Neural progenitor cell (in vitro differentiated cells): Measurements from ENCODE around the gene RIPOR3. TPM values are rescaled to one million over a fixed set of nuclear protein-coding genes. Genes with fewer than 3 reads are reported as not detected.

Source experiments
- DNase-seq: peaks from one replicate; pipeline ENCODE4 v3.0.0-alpha.2; 2016; ENCODE audit warnings: low spot score
- H2AFZ ChIP-seq: fragments of 200-600 bp; sonication (generic); replicated peaks from 2 replicates; pipeline ENCODE4 v1.6.1; 2016; ENCODE audit warnings: antibody characterized with exemption
- H3F3A ChIP-seq: fragments of 200-600 bp; sonication (generic); 2 replicates; pipeline ENCODE4 v1.6.1; 2016; ENCODE audit warnings: antibody characterized with exemption, low read depth
- H3K27ac ChIP-seq: fragments of 200-600 bp; sonication (generic); 2 replicates; pipeline ENCODE4 v1.5.1; 2016; ENCODE audit warnings: mild to moderate bottlenecking
- H3K27me3 ChIP-seq: fragments of 200-600 bp; sonication (generic); 2 replicates; pipeline ENCODE4 v1.6.1; 2016; ENCODE audit warnings: mild to moderate bottlenecking, moderate library complexity
- H3K36me3 ChIP-seq: fragments of 200-600 bp; sonication (generic); 2 replicates; pipeline ENCODE4 v1.5.1; 2016
- H3K4me1 ChIP-seq: fragments of 200-600 bp; sonication (generic); 2 replicates; pipeline ENCODE4 v1.6.1; 2016; ENCODE audit warnings: mixed run types
- H3K4me2 ChIP-seq: fragments of 200-600 bp; sonication (generic); 2 replicates; pipeline ENCODE4 v1.6.1; 2016
- H3K4me3 ChIP-seq: fragments of 200-600 bp; sonication (generic); 2 replicates; pipeline ENCODE4 v1.5.1; 2016
- H3K79me2 ChIP-seq: fragments of 200-600 bp; sonication (generic); 2 replicates; pipeline ENCODE4 v1.6.1; 2016; ENCODE audit warnings: low read depth
- H3K9ac ChIP-seq: fragments of 200-600 bp; sonication (generic); 2 replicates; pipeline ENCODE4 v1.6.1; 2016
- H3K9me3 ChIP-seq: fragments of 200-600 bp; sonication (generic); 2 replicates; pipeline ENCODE4 v1.5.1; 2016; ENCODE audit warnings: low read depth
- H4K20me1 ChIP-seq: fragments of 200-600 bp; sonication (generic); 2 replicates; pipeline ENCODE4 v1.6.1; 2016; ENCODE audit warnings: low read depth
- H3K27ac Mint-ChIP-seq: 3 replicates; pipeline ENCODE4 v1.8.0; 2021; ENCODE audit warnings: mixed read lengths
- H3K27me3 Mint-ChIP-seq: 2 replicates; pipeline ENCODE4 v1.8.0; 2022; ENCODE audit warnings: low read depth, mild to moderate bottlenecking, inconsistent platforms, moderate library complexity, mixed read lengths; ENCODE audit not compliant: insufficient read depth
- H3K36me3 Mint-ChIP-seq: 3 replicates; pipeline ENCODE4 v1.8.0; 2021; ENCODE audit warnings: mixed read lengths
- H3K4me1 Mint-ChIP-seq: 3 replicates; pipeline ENCODE4 v1.8.0; 2021; ENCODE audit warnings: mixed read lengths
- H3K4me3 Mint-ChIP-seq: 3 replicates; pipeline ENCODE4 v1.8.0; 2021; ENCODE audit warnings: mild to moderate bottlenecking, moderate library complexity, mixed read lengths
- H3K9me3 Mint-ChIP-seq: 3 replicates; pipeline ENCODE4 v1.8.0; 2020; ENCODE audit warnings: mixed read lengths
- CTCF ChIP-seq: fragments of 200-600 bp; sonication (generic); IDR thresholded peaks from 2 replicates; pipeline ENCODE4 v1.5.1; 2017; ENCODE audit warnings: antibody characterized with exemption, mild to moderate bottlenecking
- EZH2 ChIP-seq: fragments of 200-600 bp; sonication (generic); IDR thresholded peaks from 2 replicates; pipeline ENCODE4 v1.6.1; 2017; ENCODE audit warnings: antibody characterized with exemption, mild to moderate bottlenecking, moderate library complexity
- EZH2phosphoT487 ChIP-seq: fragments of 200-600 bp; sonication (generic); IDR thresholded peaks from 2 replicates; pipeline ENCODE4 v1.6.1; 2017; ENCODE audit warnings: antibody characterized with exemption
- total RNA-seq: library from RNA; depleted of rRNA; stranded (reverse); fragments of >200 nt; gene quantifications from 2 replicates; pipeline ENCODE4 v1.2.3, GENCODE V29; 2015; ENCODE audit warnings: low replicate concordance

Gene RIPOR3
- total RNA-seq, 1 donor from 2014 or later, result 1.2 TPM

DNA sequence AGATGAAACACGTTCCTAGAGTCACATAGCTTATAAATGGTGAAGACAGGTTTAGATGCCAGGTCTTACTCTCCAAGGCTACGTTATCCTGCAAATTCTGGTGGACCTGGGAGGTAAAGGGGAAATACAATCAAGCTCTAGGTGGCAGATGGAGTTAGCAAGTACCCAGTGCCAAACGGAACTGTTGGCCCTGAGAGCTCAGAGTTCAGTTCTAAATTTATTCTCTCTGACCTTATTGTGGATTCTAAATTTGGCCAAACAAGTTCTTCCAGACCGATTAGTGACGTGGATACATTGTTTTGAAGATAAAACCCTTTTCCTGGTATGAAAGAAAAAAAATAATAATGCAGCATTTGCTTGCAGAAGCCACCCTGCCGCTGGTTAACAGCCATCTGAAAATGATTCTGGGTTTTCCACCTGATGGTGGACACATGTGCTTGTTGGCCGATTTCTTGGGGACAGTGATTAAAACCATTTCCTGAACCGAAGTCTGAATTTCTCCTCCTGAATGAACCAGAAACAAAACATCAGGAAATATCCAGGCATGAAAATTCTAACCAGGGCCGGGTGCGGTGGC is 32.5 kb downstream of the RIPOR3 start:
- Histone ChIP-seq H3F3A (peaks cover 17% of the 10 kb centered on the region), H3K9me3 (no peaks in the 10 kb centered on the region), H3K9ac (no peak overlapping the region), H3K27ac (no peak overlapping the region), H3K36me3 (no peaks in the 10 kb centered on the region), H3K79me2 (no peaks in the 10 kb centered on the region), H3K27me3 (no peaks in the 10 kb centered on the region), H4K20me1 (no peaks in the 10 kb centered on the region), H3K4me1 (peaks cover 12% of the 10 kb centered on the region), H2AFZ (no peak overlapping the region), H3K4me3 (no peak overlapping the region), H3K4me2 (no peak overlapping the region)
- TF ChIP-seq CTCF, result no peak
- TF ChIP-seq EZH2phosphoT487, result no peak
- TF ChIP-seq EZH2, result no peak
- no peak overlapping the region for H3K27ac Mint-ChIP-seq
- H3K27me3 Mint-ChIP-seq, result peaks cover 12% of the 10 kb centered on the region
- H3K4me3 Mint-ChIP-seq, result peak overlapping the region; percentile 24
- DNase-seq, result no peak
- no peaks in the 10 kb centered on the region for H3K36me3 Mint-ChIP-seq
- H3K9me3 Mint-ChIP-seq, result no peaks in the 10 kb centered on the region
- H3K4me1 Mint-ChIP-seq, result peaks cover 21% of the 10 kb centered on the region

DNA sequence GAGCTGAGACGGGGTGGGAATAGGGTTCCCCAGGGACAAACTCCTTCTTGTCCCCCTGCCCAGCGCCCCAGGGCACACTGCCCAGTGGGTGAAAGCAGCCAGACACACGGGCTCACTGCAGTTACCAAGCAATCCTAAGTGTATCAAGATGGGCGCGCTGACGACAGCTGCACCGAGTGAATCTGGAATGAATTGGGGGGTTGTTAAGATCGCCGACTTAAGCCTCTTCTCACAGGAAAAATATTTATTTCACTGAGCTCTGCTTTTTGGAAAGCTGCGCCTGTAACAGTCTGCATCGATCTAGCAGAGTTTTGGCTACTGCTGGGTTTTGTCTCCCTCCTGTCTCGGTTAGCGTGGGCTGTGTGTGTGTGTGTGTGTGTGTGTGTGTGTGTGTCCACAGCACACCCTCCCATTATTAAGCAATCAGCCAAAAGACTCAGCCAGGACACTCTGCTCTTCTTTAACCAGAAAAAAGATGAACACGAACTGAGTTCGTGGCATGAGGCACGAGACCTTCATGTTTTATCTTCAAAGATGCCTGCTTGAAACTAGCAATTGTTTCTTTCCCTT is 35.9 kb downstream of the RIPOR3 start:
- no peaks in the 10 kb centered on the region for H3K27me3 ChIP-seq
- Mint-ChIP-seq H3K27me3 (peaks cover 5% of the 10 kb centered on the region), H3K27ac (no peak overlapping the region), H3K4me3 (no peak overlapping the region), H3K36me3 (no peaks in the 10 kb centered on the region), H3K4me1 (peaks cover 13% of the 10 kb centered on the region), H3K9me3 (no peaks in the 10 kb centered on the region)
- peak overlapping the region; percentile 63 for H2AFZ ChIP-seq
- peak; percentile 46 for DNase-seq
- no peaks in the 10 kb centered on the region for H3K36me3 ChIP-seq
- peaks cover 12% of the 10 kb centered on the region for H3K4me1 ChIP-seq
- H3K9me3 ChIP-seq, result no peaks in the 10 kb centered on the region
- TF ChIP-seq EZH2, result no peak
- no peaks in the 10 kb centered on the region for H3K79me2 ChIP-seq
- H3K9ac ChIP-seq, result no peak overlapping the region
- H3K4me3 ChIP-seq, result no peak overlapping the region
- H3K4me2 ChIP-seq, result no peak overlapping the region
- peaks cover 3% of the 10 kb centered on the region for H3F3A ChIP-seq
- no peak overlapping the region for H3K27ac ChIP-seq
- H4K20me1 ChIP-seq, result no peaks in the 10 kb centered on the region

DNA sequence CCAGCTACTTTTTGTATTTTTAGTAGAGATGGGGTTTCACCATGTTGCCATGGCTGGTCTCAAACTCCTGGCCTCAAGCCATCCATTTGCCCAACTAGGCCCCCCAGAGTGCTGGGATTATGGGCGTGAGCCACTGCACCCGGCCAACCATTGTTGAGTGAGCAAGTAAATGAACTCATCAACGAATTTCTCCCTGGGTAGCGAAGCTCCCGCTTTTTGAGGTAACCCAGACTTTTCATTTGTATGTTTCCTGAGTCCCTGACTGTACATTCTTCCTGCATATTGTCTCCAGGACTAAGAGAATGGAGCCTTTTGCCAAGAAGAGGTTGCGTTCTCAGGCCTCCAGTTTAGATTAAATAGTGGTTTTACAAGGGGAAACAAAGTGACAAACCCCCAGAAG is 36.4 kb downstream of the RIPOR3 start:
- H3K4me3 ChIP-seq, result no peak overlapping the region
- H3K27ac ChIP-seq, result no peak overlapping the region
- H3K36me3 ChIP-seq, result no peaks in the 10 kb centered on the region
- H3K79me2 ChIP-seq, result no peaks in the 10 kb centered on the region
- Mint-ChIP-seq H3K27ac (no peak overlapping the region), H3K9me3 (no peaks in the 10 kb centered on the region), H3K27me3 (peaks cover 4% of the 10 kb centered on the region), H3K4me3 (no peak overlapping the region), H3K36me3 (no peaks in the 10 kb centered on the region), H3K4me1 (peaks cover 11% of the 10 kb centered on the region)
- no peak overlapping the region for H3K9ac ChIP-seq
- peaks cover 3% of the 10 kb centered on the region for H3F3A ChIP-seq
- TF ChIP-seq EZH2 (no peak), EZH2phosphoT487 (no peak), CTCF (no peak)
- no peaks in the 10 kb centered on the region for H4K20me1 ChIP-seq
- no peak for DNase-seq
- no peaks in the 10 kb centered on the region for H3K27me3 ChIP-seq
- no peak overlapping the region for H3K4me2 ChIP-seq
- peaks cover 12% of the 10 kb centered on the region for H3K4me1 ChIP-seq
- peak overlapping the region; percentile 63 for H2AFZ ChIP-seq
- no peaks in the 10 kb centered on the region for H3K9me3 ChIP-seq

DNA sequence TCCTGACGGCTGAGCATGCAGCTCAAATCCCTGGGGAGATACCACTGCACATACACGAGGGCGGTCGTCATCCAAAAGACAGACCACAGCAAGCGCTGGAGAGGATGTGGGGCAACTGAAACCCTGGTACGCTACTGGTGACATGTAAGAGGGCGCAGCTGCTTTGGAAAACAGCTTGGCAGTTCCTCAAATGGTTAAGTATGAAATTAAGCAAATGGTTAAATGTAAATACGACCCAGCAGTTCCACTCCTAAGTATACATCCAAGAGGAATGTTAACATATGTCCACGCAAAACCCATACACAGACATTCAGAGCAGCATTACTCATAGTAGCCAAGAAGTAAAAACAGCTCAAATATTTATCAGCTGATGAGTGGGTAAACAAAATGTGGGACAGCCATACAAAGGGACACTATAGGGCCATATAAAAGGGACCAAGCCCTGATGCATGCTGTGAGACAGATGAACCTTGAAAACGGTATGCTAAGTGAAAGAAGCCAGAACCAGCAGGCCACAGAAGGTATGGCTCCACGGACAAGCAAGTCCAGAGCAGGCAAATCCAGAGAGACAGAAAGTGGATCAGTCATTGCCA is 38.5 kb downstream of the RIPOR3 start:
- no peak overlapping the region for H2AFZ ChIP-seq
- peaks cover 3% of the 10 kb centered on the region for H3F3A ChIP-seq
- H3K27me3 ChIP-seq, result no peaks in the 10 kb centered on the region
- H4K20me1 ChIP-seq, result no peaks in the 10 kb centered on the region
- H3K9me3 Mint-ChIP-seq, result no peaks in the 10 kb centered on the region
- TF ChIP-seq CTCF (no peak), EZH2phosphoT487 (no peak), EZH2 (no peak)
- H3K9me3 ChIP-seq, result no peaks in the 10 kb centered on the region
- H3K36me3 Mint-ChIP-seq, result no peaks in the 10 kb centered on the region
- no peak overlapping the region for H3K4me3 ChIP-seq
- no peak overlapping the region for H3K9ac ChIP-seq
- H3K4me1 Mint-ChIP-seq, result peaks cover 11% of the 10 kb centered on the region
- no peak overlapping the region for H3K27ac ChIP-seq
- H3K4me2 ChIP-seq, result no peak overlapping the region
- no peaks in the 10 kb centered on the region for H3K79me2 ChIP-seq
- no peak for DNase-seq
- no peak overlapping the region for H3K4me3 Mint-ChIP-seq
- peaks cover 12% of the 10 kb centered on the region for H3K4me1 ChIP-seq
- H3K27ac Mint-ChIP-seq, result no peak overlapping the region
- H3K27me3 Mint-ChIP-seq, result peaks cover 4% of the 10 kb centered on the region
- H3K36me3 ChIP-seq, result no peaks in the 10 kb centered on the region
